Smooth muscle cell (in vitro differentiated cells): Measurements from ENCODE around the gene SNRNP25. TPM values are rescaled to one million over a fixed set of nuclear protein-coding genes. Genes with fewer than 3 reads are reported as not detected.
A peak's percentile ranks its signal among the peaks of the same experiment; 100 is the strongest.

Experiments used
- DNase-seq: peaks from one replicate; lab custom pipeline; 2025; ENCODE audit not compliant: unreplicated experiment; lab: John Stamatoyannopoulos, UW
- H2AFZ ChIP-seq: fragments of 200-600 bp; sonication (generic); 2 replicates; pipeline ENCODE4 v1.6.0; 2016; ENCODE audit warnings: antibody characterized with exemption, low read depth, mild to moderate bottlenecking
- H3F3A ChIP-seq: fragments of 200-600 bp; sonication (generic); 2 replicates; pipeline ENCODE4 v1.6.0; 2017; ENCODE audit warnings: antibody characterized with exemption, low read depth
- H3K27ac ChIP-seq: fragments of 200-600 bp; sonication (generic); 2 replicates; pipeline ENCODE4 v1.5.1; 2016; ENCODE audit warnings: low read depth, mild to moderate bottlenecking
- H3K27me3 ChIP-seq: fragments of 200-600 bp; sonication (generic); 2 replicates; pipeline ENCODE4 v1.6.1; 2016; ENCODE audit warnings: low read depth, mild to moderate bottlenecking
- H3K36me3 ChIP-seq: fragments of 200-600 bp; sonication (generic); 2 replicates; pipeline ENCODE4 v1.5.1; 2016; ENCODE audit warnings: low read depth
- H3K4me1 ChIP-seq: fragments of 200-600 bp; sonication (generic); 2 replicates; pipeline ENCODE4 v1.5.1; 2016; ENCODE audit warnings: low read depth
- H3K4me2 ChIP-seq: fragments of 200-600 bp; sonication (generic); 2 replicates; pipeline ENCODE4 v1.6.0; 2016; ENCODE audit warnings: mild to moderate bottlenecking
- H3K4me3 ChIP-seq: fragments of 200-600 bp; sonication (generic); 2 replicates; pipeline ENCODE4 v1.5.1; 2016; ENCODE audit warnings: mild to moderate bottlenecking
- H3K79me2 ChIP-seq: fragments of 200-600 bp; sonication (generic); 2 replicates; pipeline ENCODE4 v1.6.0; 2016; ENCODE audit warnings: low read depth, mild to moderate bottlenecking
- H3K9ac ChIP-seq: fragments of 200-600 bp; sonication (generic); 2 replicates; pipeline ENCODE4 v1.6.0; 2016; ENCODE audit warnings: low read depth
- H3K9me3 ChIP-seq: fragments of 200-600 bp; sonication (generic); replicated peaks from 2 replicates; pipeline ENCODE4 v1.5.1; 2016; ENCODE audit warnings: low read depth
- H4K20me1 ChIP-seq: fragments of 200-600 bp; sonication (generic); 2 replicates; pipeline ENCODE4 v1.6.0; 2016; ENCODE audit warnings: low read depth
- CTCF ChIP-seq: fragments of 200-600 bp; sonication (generic); IDR thresholded peaks from 2 replicates; pipeline ENCODE4 v1.5.1; 2017; ENCODE audit warnings: borderline replicate concordance, mild to moderate bottlenecking, antibody characterized with exemption; ENCODE audit not compliant: insufficient read depth, poor library complexity, severe bottlenecking
- WGBS: methylation state at CpG from one replicate; pipeline ENCODE4 v1.1.7; 2016; ENCODE audit warnings: low lambda C conversion rate; 5-methylcytosine and 5-hydroxymethylcytosine counted together
- polyA plus RNA-seq: library from polyadenylated mRNA; unstranded; fragments of >200 nt; fragmentation: Nextera tagmentation; extraction: Ambion mirVana; gene quantifications from 2 replicates; pipeline ENCODE4 v1.2.1, GENCODE V29; 2016
- total RNA-seq: library from RNA; depleted of rRNA; stranded (reverse); fragments of >200 nt; gene quantifications from 2 replicates; pipeline ENCODE4 v1.2.3, GENCODE V29; 2014

The SNRNP25 gene
- total and polyA plus RNA-seq, 2 experiments from 2014 or later = 20.1 to 45.9 TPM

DNA sequence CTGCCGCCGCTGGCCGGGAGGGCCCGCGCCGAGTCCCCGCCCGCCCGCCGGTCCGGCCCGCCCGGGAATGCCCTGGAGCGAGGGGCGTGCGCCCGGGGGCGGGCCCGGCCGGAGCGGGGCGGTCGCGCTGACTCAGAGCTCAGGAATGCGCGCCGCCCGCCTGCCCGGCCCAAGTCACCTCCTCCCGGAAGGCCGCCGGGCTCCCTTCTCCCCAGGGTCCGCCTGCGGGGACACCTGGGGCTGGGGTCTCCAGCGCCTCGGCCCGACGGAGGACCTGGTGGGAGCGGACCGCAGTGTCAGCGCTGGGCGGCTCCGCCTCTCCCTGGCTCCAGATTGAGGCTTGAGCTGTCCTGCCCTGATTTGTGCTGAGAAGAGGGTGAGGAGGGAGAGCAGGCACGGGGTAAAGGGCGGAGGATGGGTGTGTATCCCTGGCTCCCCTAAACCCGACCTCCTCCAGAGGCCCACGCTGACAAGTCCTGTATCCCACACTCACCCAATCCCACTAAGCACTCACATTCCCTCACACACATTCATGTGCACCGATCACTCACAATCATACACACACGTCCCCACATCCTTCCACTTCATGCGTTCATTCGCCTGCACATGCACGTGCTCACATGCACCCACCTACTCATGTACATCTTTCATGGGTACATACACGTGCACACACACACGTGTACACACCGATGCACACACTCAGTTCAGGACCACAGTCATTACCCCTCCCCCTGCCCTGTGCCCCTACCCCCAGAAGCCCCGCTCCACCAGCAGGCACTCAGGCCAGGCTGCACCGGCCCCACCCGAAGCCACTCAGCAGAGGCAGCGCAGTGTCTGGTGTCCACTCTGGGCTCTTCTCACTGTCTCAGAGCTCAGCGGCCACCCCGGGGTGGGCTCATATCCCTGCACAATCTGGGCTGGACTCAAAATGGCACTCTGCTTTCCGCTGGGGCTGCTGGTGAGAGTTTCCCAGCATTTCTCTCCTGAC lies 19.2 kb downstream of the SNRNP25 start, which contains the start of gene RHBDF1:
TSS of gene RHBDF1 (minus strand) at position 71 of the 988 bp plus-strand sequence. CDS start 7,616 bp downstream, outside the sequence.
- no peak for TF ChIP-seq CTCF
- peak; percentile 19 for DNase-seq
- H3K79me2 ChIP-seq = peaks cover 37% of the 10 kb centered on the region
- H3K36me3 ChIP-seq = no peaks in the 10 kb centered on the region
- H2AFZ ChIP-seq = no peak within 1 kb of the TSS
- peak within 1 kb of the TSS; percentile 74 for H3K27ac ChIP-seq
- no peaks in the 10 kb centered on the region for H3K27me3 ChIP-seq
- H3K9me3 ChIP-seq = no peaks in the 10 kb centered on the region
- peaks cover 31% of the 10 kb centered on the region for H3F3A ChIP-seq
- 34% methylated on average over 33 of the region's 62 CpGs for WGBS
- H3K9ac ChIP-seq = peak within 1 kb of the TSS; percentile 82
- H3K4me1 ChIP-seq = peaks cover 62% of the 10 kb centered on the region
- H3K4me2 ChIP-seq = peak within 1 kb of the TSS; percentile 93
- H3K4me3 ChIP-seq = peak within 1 kb of the TSS; percentile 86
- H4K20me1 ChIP-seq = peaks cover 35% of the 10 kb centered on the region

GRCh38 chr16:74051-74746 lies 20.6 kb downstream of the SNRNP25 start:
- Histone ChIP-seq H3K9ac (no peak overlapping the region), H3K27ac (no peak overlapping the region), H2AFZ (no peak overlapping the region), H4K20me1 (peaks cover 21% of the 10 kb centered on the region), H3K9me3 (no peaks in the 10 kb centered on the region), H3K4me1 (peaks cover 49% of the 10 kb centered on the region), H3F3A (peaks cover 31% of the 10 kb centered on the region), H3K4me3 (no peak overlapping the region), H3K27me3 (no peaks in the 10 kb centered on the region), H3K36me3 (no peaks in the 10 kb centered on the region), H3K79me2 (peaks cover 24% of the 10 kb centered on the region), H3K4me2 (no peak overlapping the region)
- TF ChIP-seq CTCF = no peak
- 66% methylated on average over 11 of the region's 12 CpGs for WGBS
- DNase-seq = no peak

DNA sequence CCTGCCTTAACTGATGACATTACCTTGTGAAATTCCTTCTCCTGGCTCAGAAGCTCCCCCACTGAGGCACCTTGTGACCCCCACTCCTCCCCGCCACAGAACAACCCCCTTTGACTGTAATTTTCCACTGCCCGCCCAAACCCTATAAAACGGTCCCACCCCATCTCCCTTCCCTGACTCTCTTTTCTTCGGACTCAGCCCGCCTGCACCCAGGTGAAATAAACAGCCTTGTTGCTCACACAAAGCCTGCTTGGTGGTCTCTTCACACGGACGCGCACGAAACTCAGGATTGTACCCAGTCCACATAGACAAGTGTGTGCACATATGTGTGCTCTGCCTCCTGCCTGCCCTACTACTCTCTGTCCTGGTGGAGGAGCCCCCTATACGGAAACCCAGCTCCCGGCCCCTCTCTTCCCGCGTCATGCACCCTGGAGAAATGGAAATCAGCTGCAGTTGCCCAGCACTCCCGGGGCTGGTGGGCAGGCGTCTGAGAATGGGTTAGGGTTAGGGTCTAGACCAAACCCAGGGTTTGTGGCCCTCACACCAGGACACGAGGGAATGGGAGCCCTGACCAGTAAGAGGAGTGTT lies 21.2 kb downstream of the SNRNP25 start:
- Histone ChIP-seq H3K36me3 (no peaks in the 10 kb centered on the region), H3K27me3 (no peaks in the 10 kb centered on the region), H3K9me3 (no peaks in the 10 kb centered on the region), H3K4me2 (peak overlapping the region; percentile 97), H3K9ac (no peak overlapping the region), H3F3A (peaks cover 31% of the 10 kb centered on the region), H4K20me1 (peaks cover 15% of the 10 kb centered on the region), H3K27ac (peak overlapping the region; percentile 77), H3K79me2 (peaks cover 17% of the 10 kb centered on the region), H3K4me1 (peaks cover 49% of the 10 kb centered on the region), H2AFZ (no peak overlapping the region), H3K4me3 (no peak overlapping the region)
- DNase-seq = no peak
- 65% methylated on average over 15 of the region's 16 CpGs for WGBS
- no peak for TF ChIP-seq CTCF
